A549 (cell line): ENCODE measurements around the gene CAPN2. TPM values are rescaled to one million over a fixed set of nuclear protein-coding genes. Genes with fewer than 3 reads are reported as not detected.

Experiments
- ATAC-seq, 2 experiments: fragments of 200-7000 bp in 1 of 2; fragments of >200 bp in 1 of 2; cut with Nextera tagmentation in 1 of 2; cut with Tn5 transposase in 1 of 2; 3 replicates each; pipeline versions ENCODE4 v1.8.0 to v1.9.1; 2018 to 2020; ENCODE audit warnings: mild to moderate bottlenecking in 1 of 2, moderate library complexity in 1 of 2
- CTCF ChIA-PET: fragments of 300-600 bp; sonication (Branson Sonifier 250); formaldehyde crosslinking; extraction: SDS; loops from one replicate; lab custom pipeline; 2021; ENCODE audit warnings: antibody characterized with exemption, inconsistent platforms; lab: Yijun Ruan, JAX
- POLR2A ChIA-PET: fragments of 350-600 bp; formaldehyde crosslinking; extraction: SDS; loops from one replicate; lab custom pipeline; 2021; ENCODE audit warnings: antibody characterized with exemption, inconsistent platforms; lab: Yijun Ruan, JAX
- DNase-seq, 2 experiments: peaks; one replicate each; pipeline versions ENCODE4 v3.0.0 to v3.0.0-alpha.2; 2011 to 2016; ENCODE audit warnings: low read depth in 1 of 2, low spot score in 1 of 2
- FAIRE-seq: peaks from 2 replicates; lab custom pipeline; 2011; peaks lifted over from hg19 to GRCh38; lab: Jason Lieb, UNC
- H3K27ac ChIP-seq, 2 experiments: fragments of >200 bp; sonication (Bioruptor Twin); formaldehyde crosslinking; 3 replicates each; pipeline ENCODE4 v1.5.1; 2016 to 2017
- H3K4me1 ChIP-seq: fragments of >200 bp; sonication (Bioruptor Twin); formaldehyde crosslinking; 3 replicates; pipeline ENCODE4 v1.6.1; 2016
- H3K4me2 ChIP-seq: fragments of >200 bp; sonication (Bioruptor Twin); formaldehyde crosslinking; 3 replicates; pipeline ENCODE4 v1.6.1; 2016
- H3K4me3 ChIP-seq: fragments of >200 bp; sonication (Bioruptor Twin); formaldehyde crosslinking; 3 replicates; pipeline ENCODE4 v1.5.1; 2016
- H3K9me3 ChIP-seq: fragments of >200 bp; sonication (Bioruptor Twin); formaldehyde crosslinking; 3 replicates; pipeline ENCODE4 v1.6.1; 2016
- CBX8 ChIP-seq: fragments of 200-600 bp; sonication (generic); IDR thresholded peaks from 2 replicates; pipeline ENCODE4 v1.6.1; 2016
- CHD2 ChIP-seq: fragments of 150-350 bp; IDR thresholded peaks from 2 replicates; pipeline ENCODE4 v1.6.1; 2014; ENCODE audit warnings: low read length; ENCODE audit not compliant: partially characterized antibody
- ELK1 ChIP-seq: fragments of 150-350 bp; IDR thresholded peaks from 2 replicates; pipeline ENCODE4 v1.6.1; 2014; ENCODE audit warnings: low read depth, mild to moderate bottlenecking, low read length
- EP300 ChIP-seq, 2 experiments: fragments of >200 bp; sonication (Bioruptor Twin); formaldehyde crosslinking; IDR thresholded peaks; 2 replicates in 1 of 2; 3 replicates in 1 of 2; pipeline ENCODE4 v1.6.1; 2016 to 2017
- ESRRA ChIP-seq: fragments of 150-350 bp; IDR thresholded peaks from 2 replicates; pipeline ENCODE4 v1.6.1; 2014; ENCODE audit warnings: mild to moderate bottlenecking, low read length, borderline replicate concordance
- FOSB ChIP-seq: fragments of 250-450 bp; sonication (Bioruptor Pico); IDR thresholded peaks from 2 replicates; pipeline ENCODE4 v1.5.0; 2020; ENCODE audit warnings: mild to moderate bottlenecking, moderate library complexity
- FOSL2 ChIP-seq, 2 experiments: fragments of 450-650 bp in 1 of 2; fragments of >200 bp in 1 of 2; sonication (Bioruptor Twin) in 1 of 2; formaldehyde crosslinking; IDR thresholded peaks; 2 replicates each; pipeline versions ENCODE4 v1.5.0 to v1.6.1; 2016 to 2020; ENCODE audit warnings: mild to moderate bottlenecking in 1 of 2, moderate library complexity in 1 of 2
- FOXS1 ChIP-seq: fragments of 250-450 bp; sonication (Bioruptor Pico); IDR thresholded peaks from 2 replicates; pipeline ENCODE4 v1.5.0; 2020; ENCODE audit warnings: mild to moderate bottlenecking, moderate library complexity
- HEYL ChIP-seq: fragments of 250-450 bp; sonication (Bioruptor Pico); IDR thresholded peaks from 2 replicates; pipeline ENCODE4 v1.8.0; 2021; ENCODE audit warnings: mild to moderate bottlenecking, moderate library complexity
- RAD21 ChIP-seq, 2 experiments: fragments of >200 bp in 1 of 2; sonication (Bioruptor Twin) in 1 of 2; formaldehyde crosslinking in 1 of 2; IDR thresholded peaks in 1 of 2; conservative IDR thresholded peaks in 1 of 2; 2 replicates in 1 of 2; 3 replicates in 1 of 2; pipeline ENCODE4 v1.6.1; 2012 to 2018; ENCODE audit warnings: inconsistent platforms in 1 of 2
- REST ChIP-seq: fragments of 200-600 bp; sonication (generic); IDR thresholded peaks from 2 replicates; pipeline ENCODE4 v1.6.1; 2016; ENCODE audit warnings: antibody characterized with exemption, mild to moderate bottlenecking, moderate library complexity
- RFX5 ChIP-seq: fragments of 450-650 bp; IDR thresholded peaks from 2 replicates; pipeline ENCODE4 v1.7.1; 2014; ENCODE audit warnings: antibody characterized with exemption, mild to moderate bottlenecking, moderate library complexity
- RNF2 ChIP-seq: fragments of 200-600 bp; sonication (generic); IDR thresholded peaks from 2 replicates; pipeline ENCODE4 v1.6.1; 2016; ENCODE audit warnings: low read depth, mild to moderate bottlenecking, antibody characterized with exemption, moderate library complexity, borderline replicate concordance
- SMC3 ChIP-seq: fragments of >200 bp; sonication (Bioruptor Twin); formaldehyde crosslinking; IDR thresholded peaks from 3 replicates; pipeline ENCODE4 v1.6.1; 2018; ENCODE audit warnings: inconsistent platforms
- TFCP2L1 ChIP-seq: fragments of 250-450 bp; sonication (Bioruptor Pico); IDR thresholded peaks from 2 replicates; pipeline ENCODE4 v1.5.0; 2021; ENCODE audit warnings: mild to moderate bottlenecking
- ZSCAN20 ChIP-seq: fragments of 250-450 bp; sonication (Bioruptor Pico); IDR thresholded peaks from 2 replicates; pipeline ENCODE4 v1.8.0; 2022; ENCODE audit warnings: mild to moderate bottlenecking, moderate library complexity
- WGBS: methylation state at CpG from one replicate; pipeline ENCODE4 v1.1.6; 2017; ENCODE audit errors: missing lambda C conversion rate; 5-methylcytosine and 5-hydroxymethylcytosine counted together
- polyA plus RNA-seq, 4 experiments: library from polyadenylated mRNA; depleted of rRNA in 3 of 4; stranded (reverse); fragments of >200 nt; fragmentation: RNase III in 1 of 4; extraction: RNeasy Plus Mini Kit Qiagen cat#74134 plus additional on column Dnase treatment in 1 of 4; gene quantifications; 2 replicates in 3 of 4; 3 replicates in 1 of 4; pipeline ENCODE4 v1.2.3, GENCODE V29; 2011 to 2017
- TF ChIP-seq, protein P1 (sequence below): fragments of 250-450 bp; sonication (Bioruptor Pico); IDR thresholded peaks from 2 replicates; pipeline ENCODE4 v1.5.0; 2021; ENCODE audit warnings: mild to moderate bottlenecking, moderate library complexity, borderline replicate concordance
- TF ChIP-seq, protein P2 (sequence below): IDR thresholded peaks from 2 replicates; pipeline ENCODE4 v1.6.1; 2012; ENCODE audit warnings: low read depth, borderline replicate concordance

Gene CAPN2
- polyA plus RNA-seq, 2 of the 4 experiments (the other 2 are of a cell fraction), result 199 to 300 TPM

- ChIA-PET POLR2A (no interaction called here), CTCF (interaction anchor here (1.5 to 3.1 kb wide), 4 partner anchors 25 to 75 kb away, joined by 4 to 12 read pairs (median 6); partner anchors contain the start of gene CAPN2)
- WGBS, result 94% methylated on average over 6 of the region's 6 CpGs
- Histone ChIP-seq H3K4me2 (no peak overlapping the region), H3K4me1 (peaks cover 69% of the 10 kb centered on the region), H3K4me3 (no peak overlapping the region), H3K27ac (peak overlapping the region in 1 of 2 experiments; percentile 89; a peak in 3 of 6 replicates), H3K9me3 (no peaks in the 10 kb centered on the region)
- no peak for FAIRE-seq
- no peak for ATAC-seq
- TF ChIP-seq HEYL (CRISPR knock-in tag) (no peak), RAD21 (conservative IDR thresholded peaks at IDR 0.05 in 1 of 2, IDR thresholded peaks at IDR 0.05 in 1 of 2) (no peak), CHD2 (no peak), RFX5 (no peak), ELK1 (no peak), CBX8 (no peak), FOXS1 (CRISPR knock-in tag) (no peak), REST (no peak), FOSB (no peak), FOSL2 (IDR thresholded peaks at IDR 0.05) (no peak), FOSL2 (CRISPR knock-in tag; IDR thresholded peaks at IDR 0.05) (no peak)
- TF ChIP-seq, protein P1, sequence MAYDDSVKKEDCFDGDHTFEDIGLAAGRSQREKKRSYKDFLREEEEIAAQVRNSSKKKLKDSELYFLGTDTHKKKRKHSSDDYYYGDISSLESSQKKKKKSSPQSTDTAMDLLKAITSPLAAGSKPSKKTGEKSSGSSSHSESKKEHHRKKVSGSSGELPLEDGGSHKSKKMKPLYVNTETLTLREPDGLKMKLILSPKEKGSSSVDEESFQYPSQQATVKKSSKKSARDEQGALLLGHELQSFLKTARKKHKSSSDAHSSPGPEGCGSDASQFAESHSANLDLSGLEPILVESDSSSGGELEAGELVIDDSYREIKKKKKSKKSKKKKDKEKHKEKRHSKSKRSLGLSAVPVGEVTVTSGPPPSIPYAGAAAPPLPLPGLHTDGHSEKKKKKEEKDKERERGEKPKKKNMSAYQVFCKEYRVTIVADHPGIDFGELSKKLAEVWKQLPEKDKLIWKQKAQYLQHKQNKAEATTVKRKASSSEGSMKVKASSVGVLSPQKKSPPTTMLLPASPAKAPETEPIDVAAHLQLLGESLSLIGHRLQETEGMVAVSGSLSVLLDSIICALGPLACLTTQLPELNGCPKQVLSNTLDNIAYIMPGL (CRISPR knock-in tag), result no peak
- DNase-seq, result no peak
Observed at GRCh38 chr1:223774134-223774814, 61.9 kb downstream of the CAPN2 start.

DNA sequence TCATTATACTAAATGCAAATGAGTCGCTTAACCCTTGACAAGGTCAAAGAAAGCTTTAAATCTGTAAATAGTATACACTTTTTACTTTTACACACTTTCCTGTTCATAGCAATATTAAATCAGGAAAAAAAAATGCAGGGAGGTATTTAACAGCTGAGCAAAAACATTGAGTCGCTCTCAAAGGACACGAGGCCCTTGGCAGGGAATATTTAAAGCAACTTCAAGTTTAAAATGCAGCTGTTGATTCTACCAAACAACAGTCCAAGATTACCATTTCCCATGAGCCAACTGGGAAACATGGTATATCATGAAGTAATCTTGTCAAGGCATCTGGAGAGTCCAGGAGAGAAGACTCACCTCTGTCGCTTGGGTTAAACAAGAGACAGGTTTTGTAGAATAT, 62.7 kb downstream of the CAPN2 start:
- no peak for ATAC-seq
- Histone ChIP-seq H3K27ac (peak overlapping the region; percentile 58 to 89; a peak in 5 of 6 replicates), H3K4me2 (no peak overlapping the region), H3K9me3 (no peaks in the 10 kb centered on the region), H3K4me1 (peaks cover 61% of the 10 kb centered on the region), H3K4me3 (no peak overlapping the region)
- no peak for FAIRE-seq
- no peak for TF ChIP-seq FOSB
- no peak for TF ChIP-seq ZSCAN20
- no peak for TF ChIP-seq TFCP2L1 (CRISPR knock-in tag)
- TF ChIP-seq RNF2, result no peak
- no peak for TF ChIP-seq EP300 (IDR thresholded peaks at IDR 0.05)
- TF ChIP-seq, protein P2, sequence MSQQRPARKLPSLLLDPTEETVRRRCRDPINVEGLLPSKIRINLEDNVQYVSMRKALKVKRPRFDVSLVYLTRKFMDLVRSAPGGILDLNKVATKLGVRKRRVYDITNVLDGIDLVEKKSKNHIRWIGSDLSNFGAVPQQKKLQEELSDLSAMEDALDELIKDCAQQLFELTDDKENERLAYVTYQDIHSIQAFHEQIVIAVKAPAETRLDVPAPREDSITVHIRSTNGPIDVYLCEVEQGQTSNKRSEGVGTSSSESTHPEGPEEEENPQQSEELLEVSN, result no peak
- TF ChIP-seq SMC3, result no peak
- no peak for TF ChIP-seq ESRRA
- no peak for DNase-seq
- POLR2A ChIA-PET, result no interaction called here
- 66% methylated on average over 4 of the region's 4 CpGs for WGBS
- CTCF ChIA-PET, result interaction anchor here (1.1 to 3.1 kb wide), 6 partner anchors 9 to 76 kb away, joined by 3 to 12 read pairs (median 4); partner anchors contain the start of gene CAPN2
